Stimulated activated CD4-positive, alpha-beta T cell treated with anti-CD3 and anti-CD28 coated beads, TNF-alpha, amount 100 ng/mL, for 48 hours (primary cell): ENCODE data around the gene KRTAP5-8.
"Not testable (repeated sequence)": the region's sequence is repeated elsewhere in the genome, so short reads cannot be mapped to it uniquely, and the experiment has no call there.

Experiments used
- DNase-seq, 3 donors: peaks; one replicate each; pipeline ENCODE4 v3.0.0-alpha.2; 2020; ENCODE audit warnings: low read depth in 3 of 3

KRTAP5-8 gene

DNA sequence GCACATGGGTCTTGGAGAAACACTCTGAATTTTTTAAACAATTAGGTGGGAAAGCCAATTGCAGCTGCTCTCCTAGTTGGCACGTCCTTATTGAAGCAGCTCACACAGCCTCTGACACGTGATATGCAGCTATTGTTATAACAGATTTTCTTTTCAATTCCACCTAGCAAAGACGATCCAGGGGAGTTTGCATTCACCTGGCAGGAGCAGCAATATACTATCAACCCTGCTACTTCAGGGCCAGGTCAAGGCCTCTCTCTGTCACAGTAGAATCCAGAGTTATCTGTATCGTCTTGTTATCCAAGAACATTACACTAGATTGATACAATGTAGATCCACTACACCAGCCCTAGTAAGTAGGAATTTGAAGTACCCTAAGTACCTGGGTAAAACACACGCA lies 36.6 kb downstream of the KRTAP5-8 start:
- DNase-seq: no peak

DNA sequence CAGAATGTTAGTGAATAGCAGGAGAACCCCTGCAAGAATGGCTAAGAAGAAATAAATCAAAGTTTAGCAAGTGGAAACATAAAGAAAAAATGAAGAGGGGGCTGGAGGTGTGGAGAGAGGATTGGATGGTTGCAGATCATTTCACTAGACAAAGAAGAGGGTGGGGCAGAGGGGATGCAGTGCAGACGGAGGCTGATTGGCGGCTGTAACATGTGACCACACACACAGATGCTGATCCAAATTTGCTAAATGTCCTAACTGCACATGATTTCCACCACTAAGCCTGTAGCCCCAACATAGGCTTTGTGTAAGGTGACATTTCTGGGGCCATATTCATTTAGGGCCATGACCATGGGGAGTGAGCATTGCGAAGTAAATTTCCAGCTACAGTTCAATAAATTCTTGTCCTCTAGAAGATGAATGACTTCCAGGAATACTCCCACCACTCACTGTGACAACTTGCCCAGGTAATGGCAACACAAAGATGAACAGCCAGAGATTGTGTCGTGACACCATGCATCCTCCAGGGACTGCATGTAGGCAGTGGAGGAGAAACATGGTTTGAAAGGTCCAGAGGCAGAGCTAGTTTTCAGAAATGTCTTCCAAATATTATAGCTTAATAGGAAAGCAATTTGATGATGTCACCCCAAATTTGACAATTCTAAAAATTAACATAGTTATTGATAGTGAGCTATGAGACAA lies 38.0 kb downstream of the KRTAP5-8 start:
- no peak for DNase-seq

DNA sequence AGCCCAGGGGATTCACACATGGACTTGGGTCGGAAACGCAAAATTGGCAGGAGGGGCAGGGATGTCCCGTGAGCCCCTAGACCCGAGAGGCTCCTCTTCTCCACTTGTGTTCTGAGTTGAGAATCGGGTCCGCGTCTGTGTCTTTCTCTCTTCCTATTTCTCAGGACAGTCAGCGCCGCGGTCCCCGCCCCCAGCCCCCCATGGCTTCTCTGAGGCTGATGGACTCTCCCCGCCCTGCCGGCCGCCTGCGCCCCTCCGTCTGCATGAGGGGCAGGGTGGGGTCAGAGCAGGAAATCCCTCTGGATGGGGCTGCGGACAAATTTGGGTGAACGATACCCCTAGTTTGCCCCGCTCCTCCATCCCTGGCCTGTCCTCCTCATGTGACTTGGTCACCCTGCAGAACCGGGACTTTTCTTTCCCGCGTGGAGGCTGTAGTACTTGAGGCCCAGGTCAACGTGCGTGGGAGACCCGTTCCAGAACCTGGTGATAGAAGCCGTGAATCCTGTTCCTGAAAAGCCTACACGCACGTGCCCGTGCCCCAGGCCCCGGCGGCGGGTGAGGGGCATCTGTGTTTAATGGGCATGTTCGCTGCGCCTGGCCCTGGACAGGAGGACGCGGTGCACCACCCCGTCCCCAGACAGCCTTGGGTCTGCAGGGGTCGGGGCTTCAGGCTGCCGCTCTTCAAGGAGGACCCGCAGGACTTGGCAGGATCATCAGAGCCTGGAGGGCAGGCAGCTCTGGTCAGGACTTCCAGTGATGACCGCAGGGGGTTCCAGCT lies 39.1 kb downstream of the KRTAP5-8 start:
- not testable (repeated sequence) for DNase-seq

DNA sequence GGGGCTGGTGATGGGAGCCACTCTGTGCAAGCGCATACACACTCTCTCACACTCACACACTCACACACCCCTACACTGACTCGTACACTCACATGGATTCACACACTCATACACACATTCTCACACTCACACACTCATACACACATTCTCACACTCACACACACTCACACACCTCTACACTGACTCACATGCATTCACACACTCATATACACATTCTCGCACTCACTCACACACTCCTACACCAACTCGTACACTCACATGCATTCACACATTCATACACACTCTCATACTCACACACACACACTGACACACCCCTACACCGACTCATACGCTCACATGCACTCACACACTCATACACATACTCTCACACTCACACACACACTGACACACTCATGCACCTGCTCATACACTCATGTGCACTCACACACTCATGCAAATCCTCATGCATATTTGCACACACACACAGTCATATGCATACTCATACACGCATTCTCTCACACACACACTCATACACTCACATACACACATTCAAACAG lies 39.7 kb downstream of the KRTAP5-8 start:
- no peak for DNase-seq

DNA sequence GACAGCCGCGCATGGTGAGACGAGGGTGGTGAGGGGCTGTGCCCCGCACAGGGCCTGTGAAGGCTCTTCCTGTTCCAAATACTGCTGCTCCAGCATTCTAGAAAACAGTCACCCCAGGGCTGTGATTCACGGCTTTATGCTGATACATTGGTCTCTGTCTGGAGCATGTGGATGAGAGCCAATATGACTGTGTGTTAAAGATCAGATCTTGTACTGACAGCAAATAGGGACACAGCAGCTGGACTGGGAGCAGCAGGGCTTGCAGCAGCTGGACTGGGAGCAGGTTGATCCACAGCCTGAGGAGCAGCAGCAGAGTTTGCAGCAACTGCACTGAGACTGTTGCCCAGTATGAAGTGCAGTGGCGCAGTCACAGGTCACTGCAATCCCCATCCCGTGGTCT lies 41.7 kb downstream of the KRTAP5-8 start:
- not testable (repeated sequence) for DNase-seq

DNA sequence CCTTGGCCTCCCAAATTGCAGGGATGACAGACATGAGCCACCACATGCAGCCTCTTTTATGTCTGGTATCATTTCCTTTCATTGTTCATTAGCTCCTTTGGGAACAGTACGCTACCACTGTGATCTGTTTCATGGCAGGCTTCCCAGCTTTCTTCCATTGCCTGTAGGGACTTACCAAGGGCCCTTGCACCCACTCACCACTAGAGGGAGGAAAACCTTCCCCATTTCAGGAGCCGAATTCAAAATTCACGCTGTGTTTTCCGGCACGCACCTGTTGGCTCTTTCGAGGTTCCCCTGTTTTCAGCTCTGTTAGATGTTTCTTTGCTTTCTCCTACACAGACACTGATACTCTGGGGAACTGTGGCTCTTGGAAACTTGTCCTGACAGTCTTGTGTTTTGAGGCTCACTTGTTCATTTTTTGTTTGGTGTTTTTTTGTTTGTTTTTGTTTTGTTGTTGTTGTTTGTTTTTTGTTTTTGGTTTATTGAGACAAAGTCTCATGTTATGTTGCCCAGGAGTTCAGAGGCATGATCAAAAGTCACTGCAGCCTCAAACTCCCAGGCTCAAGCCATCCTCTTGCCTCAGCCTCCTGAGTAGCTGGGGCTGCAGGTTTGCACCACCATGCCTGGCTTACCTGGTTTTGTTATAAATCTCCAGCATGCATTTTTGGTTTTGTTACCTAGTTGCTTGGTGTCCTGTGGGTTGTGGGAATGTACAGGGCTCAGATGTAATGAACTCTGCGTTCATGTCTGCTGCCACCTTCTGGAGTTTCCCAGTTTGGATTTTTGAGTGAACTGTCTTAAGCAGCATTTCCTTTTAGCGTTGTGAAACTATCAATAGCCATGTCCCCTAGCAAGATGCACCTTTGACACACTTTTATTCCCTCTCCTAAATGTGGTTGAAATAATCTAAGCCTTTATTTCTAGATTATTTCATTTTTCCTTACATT lies 42.5 kb downstream of the KRTAP5-8 start:
- DNase-seq: peak in 1 of 3 donors; percentile 8

DNA sequence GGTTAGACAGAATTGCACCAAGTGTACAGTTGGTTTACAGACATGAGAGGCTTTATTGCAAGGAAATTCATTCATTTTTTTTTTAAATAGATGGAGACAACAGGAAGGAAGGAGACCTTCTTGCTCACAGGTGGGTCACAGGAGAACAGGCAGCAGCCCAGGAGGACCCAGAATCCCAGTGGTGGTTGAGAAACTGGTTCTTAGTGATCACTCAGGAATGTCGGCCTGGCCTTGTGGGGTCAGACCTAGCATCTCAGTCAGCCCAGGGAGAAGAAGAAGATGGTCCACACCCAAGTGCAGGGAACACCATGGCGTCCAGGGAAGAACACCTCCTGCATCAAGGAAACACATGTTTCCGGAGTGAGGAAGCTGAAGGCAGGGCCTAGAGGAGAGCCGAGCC lies 44.0 kb downstream of the KRTAP5-8 start:
- no peak for DNase-seq

DNA sequence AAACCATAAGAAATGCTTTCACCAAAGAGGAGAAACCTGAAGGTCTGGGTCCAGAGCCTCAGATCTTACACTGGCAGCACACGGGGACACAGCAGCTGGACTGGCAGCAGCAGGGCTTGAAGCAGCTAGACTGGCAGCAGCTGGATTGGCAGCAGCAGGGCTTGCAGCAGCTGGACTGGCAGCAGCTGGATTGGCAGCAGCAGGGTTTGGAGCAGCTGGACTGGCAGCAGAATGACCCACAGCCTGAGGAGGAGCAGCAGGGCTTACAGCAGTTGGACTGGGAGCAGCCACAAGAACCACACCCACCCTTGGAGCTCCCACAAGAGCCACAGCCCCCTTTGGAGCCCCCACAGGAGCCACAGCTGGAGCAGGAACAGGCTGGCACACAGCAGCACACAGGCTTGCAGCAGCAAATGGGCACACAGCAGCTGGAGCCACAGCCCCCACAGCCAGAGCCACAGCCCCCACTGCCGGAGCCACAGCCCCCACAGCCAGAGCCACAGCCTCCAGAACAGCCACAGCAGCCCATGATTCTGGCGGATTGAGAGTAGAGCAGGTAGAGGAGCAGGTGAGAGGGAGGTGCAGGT lies 44.6 kb downstream of the KRTAP5-8 start, which contains the start of gene KRTAP5-11:
Gene KRTAP5-11 (minus strand): TSS at position 567 of the 587 bp plus-strand sequence. CDS start 38 bp downstream, at position 529.
- no peak for DNase-seq

DNA sequence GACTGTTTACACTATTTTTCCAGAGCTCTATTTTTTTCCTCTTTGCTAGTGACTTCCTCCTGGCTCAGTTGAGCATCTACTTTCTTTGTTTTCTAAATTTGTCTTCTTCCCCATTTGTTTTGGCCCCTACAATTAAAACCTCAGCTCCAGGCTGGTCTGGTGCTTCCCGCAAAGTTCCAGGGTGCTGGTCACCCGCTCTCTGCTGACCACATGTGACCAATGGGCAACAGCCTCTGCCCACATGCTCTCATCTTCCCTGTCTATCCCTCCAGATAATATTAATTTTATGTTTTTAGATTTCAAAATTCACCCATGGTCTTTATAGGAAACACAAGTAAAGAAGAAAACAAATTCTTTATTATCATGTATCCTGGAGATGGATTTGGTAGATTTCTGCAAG lies 45.1 kb downstream of the KRTAP5-8 start:
- DNase-seq: not testable (repeated sequence)

DNA sequence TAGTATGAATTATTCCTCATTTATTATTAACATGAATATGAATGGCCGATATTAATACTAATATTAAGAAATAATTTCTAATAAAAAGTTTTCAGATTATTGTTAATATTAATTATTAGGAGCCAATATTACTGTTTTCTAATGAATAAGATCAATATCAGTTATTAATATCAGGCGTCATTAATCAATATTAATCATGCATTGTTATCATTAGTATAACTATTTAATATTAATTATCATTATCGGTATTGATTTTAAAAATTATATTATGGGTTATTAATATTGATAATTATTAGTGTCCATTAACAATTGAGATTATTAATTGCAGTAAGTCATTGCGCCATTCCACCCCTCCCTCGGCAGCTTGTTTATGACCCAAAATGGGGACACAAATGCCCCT lies 47.8 kb downstream of the KRTAP5-8 start:
- DNase-seq: not testable (repeated sequence)

DNA sequence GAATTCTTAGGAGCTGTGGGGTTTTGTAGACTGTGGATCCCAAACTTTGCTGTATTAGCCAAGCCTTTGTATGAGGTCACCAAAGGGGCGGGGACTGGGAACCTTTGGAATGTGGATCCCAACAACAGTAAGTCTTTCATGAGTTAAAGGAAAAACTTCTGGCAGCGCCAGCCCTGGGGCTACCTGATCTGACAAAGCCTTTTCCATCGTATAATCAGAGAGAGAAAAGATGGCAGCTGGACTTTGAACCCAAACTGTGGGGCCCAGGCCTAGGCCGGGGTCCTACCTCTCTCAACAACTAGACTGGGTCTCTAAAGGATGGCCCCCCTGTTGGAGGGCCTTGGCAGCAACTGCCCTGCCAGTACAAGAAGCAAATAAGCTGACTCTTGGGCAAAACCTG lies 50.5 kb downstream of the KRTAP5-8 start:
- not testable (repeated sequence) for DNase-seq
